Left renal pelvis (tissue), 4 donors: Measurements from ENCODE around the gene RCBTB2. TPM values are rescaled to one million over a fixed set of nuclear protein-coding genes. Genes with fewer than 3 reads are reported as not detected.

Source experiments
- DNase-seq, 4 donors: peaks; one replicate each; pipeline ENCODE4 v3.0.0-alpha.2; 2013; ENCODE audit warnings: low read depth in 4 of 4, low spot score in 3 of 4
- polyA plus RNA-seq, 4 donors: library from polyadenylated mRNA; unstranded; fragments of 120-200 nt; gene quantifications; one replicate each; pipeline ENCODE4 v1.2.1, GENCODE V29; 2013; ENCODE audit not compliant: insufficient read length in 4 of 4

Gene RCBTB2
- polyA plus RNA-seq, 4 donors = 58.2 to 73.7 (median 62.3) TPM

GRCh38 chr13:48496271-48497161, 36.4 kb downstream of the RCBTB2 start:
- DNase-seq = no peak

- DNase-seq = no peak
Observed at GRCh38 chr13:48494874-48495273, 38.0 kb downstream of the RCBTB2 start.

GRCh38 chr13:48493851-48494250, 39.0 kb downstream of the RCBTB2 start:
- no peak for DNase-seq

- DNase-seq = no peak
Observed at GRCh38 chr13:48493066-48493765, 39.7 kb downstream of the RCBTB2 start.

- no peak for DNase-seq
Observed at GRCh38 chr13:48492470-48493065, 40.3 kb downstream of the RCBTB2 start.

GRCh38 chr13:48492096-48492440, 40.8 kb downstream of the RCBTB2 start:
- no peak for DNase-seq

- DNase-seq = no peak
Observed at GRCh38 chr13:48491423-48492095, 41.3 kb downstream of the RCBTB2 start.

- no peak for DNase-seq
Observed at GRCh38 chr13:48490241-48490640, 42.6 kb downstream of the RCBTB2 start.

- no peak for DNase-seq
Observed at GRCh38 chr13:48489666-48490065, 43.2 kb downstream of the RCBTB2 start.

- DNase-seq = no peak
Observed at GRCh38 chr13:48488995-48489394, 43.9 kb downstream of the RCBTB2 start.

GRCh38 chr13:48487968-48488367, 44.9 kb downstream of the RCBTB2 start:
- DNase-seq = no peak

GRCh38 chr13:48486836-48487235, 46.0 kb downstream of the RCBTB2 start:
- no peak for DNase-seq

GRCh38 chr13:48486362-48486761, 46.5 kb downstream of the RCBTB2 start:
- DNase-seq = no peak

GRCh38 chr13:48485432-48485831, 47.4 kb downstream of the RCBTB2 start:
- DNase-seq = no peak

GRCh38 chr13:48483575-48483974, 49.3 kb downstream of the RCBTB2 start:
- DNase-seq = no peak

GRCh38 chr13:48478391-48478790, 54.5 kb downstream of the RCBTB2 start:
- DNase-seq = no peak

- DNase-seq = no peak
Observed at GRCh38 chr13:48477191-48477855, 55.6 kb downstream of the RCBTB2 start.

- no peak for DNase-seq
Observed at GRCh38 chr13:48476686-48477085, 56.2 kb downstream of the RCBTB2 start.

- no peak for DNase-seq
Observed at GRCh38 chr13:48476215-48476614, 56.7 kb downstream of the RCBTB2 start.

- DNase-seq = no peak
Observed at GRCh38 chr13:48475230-48475629, 57.6 kb downstream of the RCBTB2 start.
